Measurements from ENCODE around the gene MYO9A. TPM values are rescaled to one million over a fixed set of nuclear protein-coding genes. Genes with fewer than 3 reads are reported as not detected.

Gene MYO9A
- total RNA-seq, 1 donor from 2014 or later, result 50.6 TPM

- no peak for ATAC-seq (ENCODE audit: low read depth)
- H3K36me3 Mint-ChIP-seq (ENCODE audit: low read depth), result peaks cover 41% of the 10 kb centered on the region
- CTCF ChIA-PET, result no interaction called here
- no peak for DNase-seq
- no peaks in the 10 kb centered on the region for H3K4me1 Mint-ChIP-seq
- POLR2A ChIA-PET, result no interaction called here
- intact Hi-C loops (cut with micrococcal nuclease), result no loop called here
- H3K27me3 Mint-ChIP-seq, result no peaks in the 10 kb centered on the region
- no peak overlapping the region for H3K27ac Mint-ChIP-seq
- no peak for TF ChIP-seq CTCF (IDR thresholded peaks at IDR 0.05)
- H3K4me3 Mint-ChIP-seq, result no peak overlapping the region
- H3K9me3 Mint-ChIP-seq, result no peaks in the 10 kb centered on the region
Observed at GRCh38 chr15:71971905-71972304, 146.0 kb downstream of the MYO9A start.

- no peak for ATAC-seq (ENCODE audit: low read depth)
- Mint-ChIP-seq H3K9me3 (no peaks in the 10 kb centered on the region), H3K4me3 (no peak overlapping the region), H3K4me1 (no peaks in the 10 kb centered on the region), H3K36me3 (ENCODE audit: low read depth) (peaks cover 37% of the 10 kb centered on the region), H3K27me3 (no peaks in the 10 kb centered on the region), H3K27ac (no peak overlapping the region)
- POLR2A ChIA-PET, result no interaction called here
- DNase-seq, result no peak
- intact Hi-C loops (cut with micrococcal nuclease), result no loop called here
- TF ChIP-seq CTCF (IDR thresholded peaks at IDR 0.05), result no peak
- CTCF ChIA-PET, result no interaction called here
Observed at GRCh38 chr15:71970435-71970834, 147.5 kb downstream of the MYO9A start.

GRCh38 chr15:71962537-71962936, 155.4 kb downstream of the MYO9A start:
- POLR2A ChIA-PET, result no interaction called here
- no peak for DNase-seq
- Mint-ChIP-seq H3K27me3 (no peaks in the 10 kb centered on the region), H3K4me1 (no peaks in the 10 kb centered on the region), H3K9me3 (no peaks in the 10 kb centered on the region), H3K4me3 (no peak overlapping the region), H3K27ac (no peak overlapping the region), H3K36me3 (ENCODE audit: low read depth) (peaks cover 44% of the 10 kb centered on the region)
- no peak for TF ChIP-seq CTCF (IDR thresholded peaks at IDR 0.05)
- CTCF ChIA-PET, result no interaction called here
- no peak for ATAC-seq (ENCODE audit: low read depth)
- intact Hi-C loops (cut with micrococcal nuclease), result no loop called here

- no peaks in the 10 kb centered on the region for H3K9me3 Mint-ChIP-seq
- DNase-seq (no peak), ATAC-seq (ENCODE audit: low read depth) (no peak)
- ChIA-PET POLR2A (no interaction called here), CTCF (no interaction called here)
- peaks cover 40% of the 10 kb centered on the region for H3K36me3 Mint-ChIP-seq (ENCODE audit: low read depth)
- no peak overlapping the region for H3K27ac Mint-ChIP-seq
- no peaks in the 10 kb centered on the region for H3K4me1 Mint-ChIP-seq
- intact Hi-C loops (cut with micrococcal nuclease), result no loop called here
- no peaks in the 10 kb centered on the region for H3K27me3 Mint-ChIP-seq
- no peak overlapping the region for H3K4me3 Mint-ChIP-seq
- TF ChIP-seq CTCF (IDR thresholded peaks at IDR 0.05), result no peak
Observed at GRCh38 chr15:71957026-71957425, 160.9 kb downstream of the MYO9A start.

- intact Hi-C loops (cut with micrococcal nuclease), result no loop called here
- Mint-ChIP-seq H3K4me1 (no peaks in the 10 kb centered on the region), H3K27me3 (no peaks in the 10 kb centered on the region), H3K4me3 (no peak overlapping the region), H3K36me3 (ENCODE audit: low read depth) (peaks cover 24% of the 10 kb centered on the region), H3K9me3 (no peaks in the 10 kb centered on the region), H3K27ac (no peak overlapping the region)
- POLR2A ChIA-PET, result no interaction called here
- DNase-seq (no peak), ATAC-seq (ENCODE audit: low read depth) (no peak)
- TF ChIP-seq CTCF (IDR thresholded peaks at IDR 0.05), result no peak
- CTCF ChIA-PET, result no interaction called here
Observed at GRCh38 chr15:71951134-71951533, 166.8 kb downstream of the MYO9A start.
